Activated CD4-positive, CD25-positive, alpha-beta regulatory T cell treated with anti-CD3 and anti-CD28 coated beads, Interleukin-2, amount 50 U/mL, for 24 hours (primary cell): ENCODE measurements around the gene TMEM255B.
"Not testable (repeated sequence)": the region's sequence is repeated elsewhere in the genome, so short reads cannot be mapped to it uniquely, and the experiment has no call there.

Experiments used
- ATAC-seq, 2 donors: fragments of 150-1000 bp; cut with Tn5 transposase; one replicate each; pipeline ENCODE4 v1.10.0; 2021; ENCODE audit warnings: mild to moderate bottlenecking in 1 of 2, moderate library complexity in 1 of 2

The TMEM255B gene

DNA sequence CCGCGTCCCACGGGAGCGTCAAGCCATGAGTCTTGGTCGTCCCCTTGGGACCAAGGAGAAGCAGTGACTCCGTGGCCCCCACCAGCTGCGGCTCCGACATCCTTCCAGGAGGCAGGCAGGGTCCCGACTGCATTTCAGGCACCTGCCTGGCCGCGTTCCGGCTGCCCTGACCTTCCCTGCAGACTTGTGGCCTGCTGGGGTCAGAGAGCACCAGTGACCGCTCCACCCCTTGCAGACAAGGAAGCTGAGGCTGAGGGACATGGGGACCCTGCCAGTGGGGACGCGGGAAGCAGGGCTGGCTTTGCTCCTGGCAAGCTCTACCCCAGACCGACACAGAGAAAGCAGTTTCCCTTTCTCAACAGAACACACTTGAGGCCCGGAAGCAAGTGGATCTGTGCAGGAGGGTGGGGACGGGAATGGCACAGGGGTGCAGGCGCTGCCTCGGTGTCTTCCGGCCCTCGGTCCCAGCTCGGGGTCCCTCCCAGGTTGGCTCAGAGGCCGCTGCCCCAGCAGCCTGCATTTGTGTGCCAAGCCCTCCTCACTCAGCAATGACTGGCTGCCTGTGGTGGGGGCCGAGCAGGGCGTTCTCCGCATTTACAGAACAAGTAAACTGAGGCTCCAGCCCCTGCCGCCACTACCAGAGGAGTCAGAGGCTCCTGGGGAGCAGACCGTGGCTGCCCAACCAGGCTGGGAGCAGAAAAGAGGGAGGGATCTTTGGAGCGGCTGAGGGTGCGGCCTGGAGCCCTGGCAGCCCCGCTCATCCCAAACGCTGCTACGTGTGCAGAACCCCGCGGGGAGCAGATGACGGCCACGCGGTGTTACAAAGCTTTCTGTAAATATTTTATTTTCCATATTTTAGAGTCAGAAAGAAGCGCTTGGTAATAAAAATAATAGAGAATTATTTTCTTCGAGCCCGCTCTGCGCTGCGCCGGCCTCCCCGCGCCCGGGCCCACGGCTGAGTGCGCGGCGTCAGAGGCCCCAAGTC lies 61.0 kb downstream of the TMEM255B start:
- ATAC-seq: no peak

DNA sequence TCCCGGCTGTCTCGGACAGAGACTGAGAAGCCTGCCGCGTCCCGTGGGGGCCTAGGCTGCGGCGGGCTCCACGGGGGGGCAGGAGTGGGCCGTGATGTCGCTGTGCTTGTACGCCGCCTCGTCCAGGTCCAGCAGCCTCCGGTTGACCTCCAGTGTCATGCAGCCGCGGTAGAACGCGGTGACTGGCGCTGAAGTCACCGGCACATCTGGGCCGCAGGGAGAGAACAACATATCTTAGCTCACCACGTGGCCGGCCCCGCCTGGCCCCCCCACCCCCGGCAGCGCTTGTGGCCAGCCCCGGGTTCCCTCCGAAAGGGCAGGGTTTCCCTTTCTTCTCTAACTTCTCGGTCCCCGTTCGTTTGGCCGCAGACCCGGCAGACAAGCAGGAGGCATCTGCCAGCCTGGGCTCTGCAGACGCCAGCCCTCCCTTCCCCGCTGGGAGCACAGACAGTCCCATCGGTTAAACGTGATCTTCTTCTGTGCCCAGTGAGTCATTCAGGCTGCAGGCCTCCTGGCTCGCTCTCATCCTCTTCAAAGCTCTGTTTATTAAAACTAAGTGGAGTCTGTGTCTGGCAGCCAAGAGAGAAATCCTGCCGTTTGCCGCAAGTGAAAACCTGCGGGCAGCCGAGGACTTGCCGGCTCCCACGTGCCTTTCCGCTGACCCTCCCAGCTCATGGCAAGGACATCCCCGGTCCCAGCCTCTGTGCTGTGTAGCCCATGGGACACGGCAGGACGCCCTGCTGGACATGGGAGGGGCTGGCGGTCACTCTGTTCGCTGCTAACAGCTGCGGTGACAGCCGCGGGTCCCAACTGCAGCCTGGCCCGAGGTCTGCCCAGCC lies 62.0 kb downstream of the TMEM255B start:
- no peak for ATAC-seq

DNA sequence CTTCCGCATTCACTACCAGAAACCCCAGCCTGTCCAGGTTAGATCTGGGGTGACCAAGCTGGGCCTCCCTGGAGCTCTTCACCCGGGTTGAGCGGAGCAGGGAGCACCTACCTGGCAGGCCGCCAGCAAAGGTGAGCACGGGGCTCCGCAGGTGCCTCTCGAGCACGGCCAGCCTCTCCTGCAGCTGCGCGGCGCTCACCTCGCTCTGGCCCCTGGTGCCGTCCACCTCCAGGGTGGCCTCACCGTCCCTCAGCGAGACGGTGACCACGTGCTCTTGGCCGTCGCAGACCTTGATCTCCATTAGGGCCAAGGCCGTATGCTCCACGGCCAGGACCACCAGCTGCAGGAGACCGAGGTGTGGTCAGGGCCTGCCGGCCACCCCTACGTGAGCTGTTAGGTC lies 62.8 kb downstream of the TMEM255B start:
- ATAC-seq: no peak

DNA sequence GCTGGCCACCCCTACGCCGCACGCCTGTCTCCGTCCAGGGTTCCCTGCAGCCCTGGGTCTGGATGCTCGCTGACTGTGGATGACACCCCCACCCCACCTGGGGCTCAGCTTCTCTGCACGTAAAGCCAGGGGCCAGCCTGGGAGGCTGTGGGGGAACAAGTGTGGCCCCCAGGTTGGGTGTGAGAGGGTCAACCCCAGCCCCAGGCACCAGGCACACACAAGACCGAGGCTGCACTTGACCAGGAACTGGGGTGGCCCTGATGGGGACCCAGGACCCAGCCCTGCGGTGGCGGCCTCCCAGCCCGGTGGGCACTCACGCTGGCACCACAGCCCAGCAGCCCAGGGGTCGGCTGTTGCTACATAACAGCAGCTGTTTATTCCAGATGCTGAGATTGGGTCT lies 63.2 kb downstream of the TMEM255B start:
- ATAC-seq: no peak

DNA sequence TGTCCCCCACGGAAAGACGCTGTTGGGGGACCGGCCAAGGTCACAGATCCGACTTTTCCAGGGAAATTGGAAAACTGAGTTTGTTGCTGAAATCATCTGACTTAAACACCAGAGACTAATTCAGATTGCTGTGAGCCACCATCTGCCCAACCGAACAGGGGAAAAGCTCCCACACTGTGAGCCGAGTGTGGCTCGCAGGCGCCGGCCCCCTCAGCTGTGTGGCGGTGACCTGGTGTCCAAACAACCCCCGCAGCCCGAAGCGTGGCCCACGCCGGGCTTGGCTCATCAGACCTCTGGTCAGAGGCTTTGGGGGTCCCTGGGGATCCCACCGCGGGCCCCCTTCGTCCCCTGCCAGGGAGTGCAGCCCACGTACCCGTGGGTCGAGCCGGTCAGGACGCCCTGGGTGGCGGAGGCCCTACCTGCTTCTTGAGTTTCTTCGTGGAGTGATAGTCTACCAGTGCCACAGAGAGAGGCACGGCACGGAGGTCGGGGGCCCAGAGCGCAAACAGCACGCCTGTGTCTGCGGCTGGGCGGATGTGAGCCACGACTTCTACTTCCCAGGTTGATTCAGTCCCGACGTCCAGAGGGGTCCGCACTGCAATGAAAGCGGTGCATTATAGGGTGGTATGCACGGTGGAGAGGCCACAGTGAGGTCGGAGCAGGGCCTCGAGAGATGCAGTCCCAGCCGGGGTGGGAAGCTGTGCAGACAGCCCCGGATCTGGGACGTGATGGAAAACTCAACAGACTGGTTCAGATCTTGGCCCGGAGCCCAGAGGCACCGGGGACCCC lies 64.1 kb downstream of the TMEM255B start:
- no peak for ATAC-seq

DNA sequence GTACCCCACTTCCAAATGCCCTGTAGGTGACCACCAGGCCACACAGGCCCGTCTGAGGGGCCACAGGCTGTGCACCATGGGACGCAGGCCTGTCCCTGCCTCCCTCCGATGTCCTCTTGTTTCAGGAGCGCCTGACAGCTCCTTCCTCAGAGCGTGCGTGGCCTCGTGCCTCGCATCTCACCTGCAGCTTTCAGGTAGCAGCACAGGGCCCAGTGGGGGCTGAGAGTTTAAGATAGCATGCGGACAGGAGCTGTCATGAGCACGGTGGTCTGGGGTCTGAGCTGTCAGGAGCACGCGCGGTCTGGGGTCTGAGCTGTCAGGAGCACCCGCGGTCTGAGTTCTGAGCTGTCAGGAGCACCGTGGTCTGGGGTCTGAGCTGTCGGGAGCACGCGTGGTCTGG lies 64.7 kb downstream of the TMEM255B start:
- ATAC-seq: no peak

DNA sequence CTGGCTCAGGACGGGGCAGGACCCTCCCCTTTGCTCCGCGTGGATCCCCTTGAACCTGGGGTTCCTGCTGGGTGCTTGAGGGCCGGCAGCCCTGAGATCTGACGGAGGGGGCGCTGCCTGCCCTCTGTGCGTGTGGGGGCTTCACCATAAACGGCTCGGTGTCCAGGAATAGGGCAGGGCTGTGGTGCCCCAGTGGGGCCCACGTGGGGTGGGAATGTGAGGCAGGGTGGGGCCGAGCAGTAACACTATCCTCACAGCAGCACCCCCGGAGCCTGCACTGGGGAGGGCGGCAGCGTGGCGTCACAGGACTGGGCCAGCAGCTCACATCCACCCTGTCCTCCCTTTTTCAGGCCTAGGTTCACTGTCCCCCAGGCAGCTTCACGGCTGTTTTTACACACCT lies 66.8 kb downstream of the TMEM255B start:
- ATAC-seq: no peak

DNA sequence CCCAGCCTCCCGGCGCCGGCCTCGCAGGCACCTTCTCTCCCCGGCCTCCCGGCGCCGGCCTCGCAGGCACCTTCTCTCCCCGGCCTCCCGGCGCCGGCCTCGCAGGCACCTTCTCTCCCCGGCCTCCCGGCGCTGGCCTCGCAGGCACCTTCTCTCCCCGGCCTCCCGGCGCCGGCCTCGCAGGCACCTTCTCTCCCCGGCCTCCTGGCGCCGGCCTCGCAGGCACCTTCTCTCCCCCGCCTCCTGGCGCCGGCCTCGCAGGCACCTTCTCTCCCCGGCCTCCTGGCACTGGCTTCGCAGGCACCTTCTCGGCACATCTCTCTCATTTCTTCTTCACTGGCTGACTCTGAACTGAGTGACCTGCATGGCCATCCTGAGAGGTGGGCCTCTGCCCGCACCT lies 67.4 kb downstream of the TMEM255B start:
- ATAC-seq: not testable (repeated sequence)

DNA sequence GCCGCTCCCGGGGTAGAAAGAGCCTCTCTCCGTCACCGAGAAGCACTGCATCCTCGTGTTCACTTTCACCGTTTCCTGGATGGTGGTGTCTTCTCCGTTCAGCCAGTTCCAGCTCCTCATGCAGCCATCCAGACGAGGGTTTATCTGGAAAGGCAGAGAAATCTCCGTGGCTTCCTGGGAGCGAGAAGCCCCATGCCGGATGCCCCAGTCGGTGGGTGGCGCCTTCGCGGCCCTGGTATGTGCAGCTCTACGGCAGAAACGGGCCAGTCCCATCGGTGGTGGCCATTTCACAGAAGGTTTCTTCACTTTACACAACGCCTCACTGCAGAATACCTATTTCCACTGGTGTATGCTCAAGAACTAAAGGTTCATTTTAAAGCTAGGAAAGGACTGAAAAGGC lies 68.0 kb downstream of the TMEM255B start:
- ATAC-seq: no peak

DNA sequence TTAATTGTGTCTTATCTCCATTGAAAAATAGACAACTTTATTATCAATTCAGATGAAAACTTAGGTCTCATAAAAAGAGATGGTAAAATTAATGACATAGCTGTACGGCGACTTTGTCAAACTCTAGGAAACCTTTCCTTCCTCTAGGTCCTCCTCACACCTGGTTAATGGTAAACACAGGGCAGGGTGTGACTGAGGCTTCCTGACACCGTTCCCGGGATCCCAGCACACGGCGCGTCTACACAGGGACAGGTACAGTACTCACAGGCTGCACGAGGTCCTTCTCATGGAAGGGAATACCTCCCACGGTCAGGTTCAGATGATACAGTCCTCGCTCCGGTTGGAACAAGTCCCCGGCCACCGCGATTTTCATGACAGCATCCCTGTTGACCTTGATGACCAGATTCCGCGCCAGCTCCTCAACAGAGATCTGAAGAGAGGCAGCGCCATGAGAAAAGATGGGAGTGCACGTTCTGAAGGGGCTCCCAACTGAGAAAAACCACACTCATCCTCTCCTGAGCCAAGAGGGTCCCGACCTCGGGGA lies 69.3 kb downstream of the TMEM255B start:
- no peak for ATAC-seq

DNA sequence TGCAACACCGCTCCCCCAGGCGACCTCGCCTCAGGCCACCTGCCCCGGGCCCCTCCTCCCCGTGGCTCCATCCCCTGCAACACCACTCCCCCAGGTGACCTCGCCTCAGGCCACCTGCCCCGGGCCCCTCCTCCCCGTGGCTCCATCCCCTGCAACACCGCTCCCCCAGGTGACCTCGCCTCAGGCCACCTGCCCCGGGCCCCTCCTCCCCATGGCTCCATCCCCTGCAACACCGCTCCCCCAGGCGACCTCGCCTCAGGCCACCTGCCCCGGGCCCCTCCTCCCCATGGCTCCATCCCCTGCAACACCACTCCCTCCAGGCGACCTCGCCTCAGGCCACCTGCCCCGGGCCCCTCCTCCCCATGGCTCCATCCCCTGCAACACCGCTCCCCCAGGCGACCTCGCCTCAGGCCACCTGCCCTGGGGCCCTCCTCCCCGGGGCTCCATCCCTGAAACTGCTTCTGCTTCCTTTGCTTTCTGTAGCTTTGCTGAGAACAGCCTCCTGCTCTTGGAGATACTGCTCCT lies 71.5 kb downstream of the TMEM255B start:
- ATAC-seq: not testable (repeated sequence)

DNA sequence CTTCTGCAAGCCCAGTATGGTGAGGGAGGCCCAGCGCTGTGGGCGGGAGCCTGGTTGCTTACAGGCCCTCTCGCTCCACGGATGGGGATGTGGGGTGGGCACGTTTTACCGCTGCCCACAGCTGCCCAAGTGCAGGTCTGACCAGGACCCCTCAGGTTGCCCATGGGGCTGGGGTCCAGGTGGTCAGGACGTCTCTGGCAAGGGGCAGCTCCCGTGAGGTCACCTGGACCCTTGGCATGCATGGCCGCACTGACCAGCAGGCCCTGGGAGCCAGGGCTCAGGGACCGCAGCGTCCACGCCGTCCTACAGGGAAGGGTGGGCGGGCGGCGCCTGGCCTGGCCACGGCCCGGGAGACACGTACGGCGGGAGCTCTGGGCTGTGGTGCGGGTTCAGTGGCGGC lies 72.0 kb downstream of the TMEM255B start:
- no peak for ATAC-seq

DNA sequence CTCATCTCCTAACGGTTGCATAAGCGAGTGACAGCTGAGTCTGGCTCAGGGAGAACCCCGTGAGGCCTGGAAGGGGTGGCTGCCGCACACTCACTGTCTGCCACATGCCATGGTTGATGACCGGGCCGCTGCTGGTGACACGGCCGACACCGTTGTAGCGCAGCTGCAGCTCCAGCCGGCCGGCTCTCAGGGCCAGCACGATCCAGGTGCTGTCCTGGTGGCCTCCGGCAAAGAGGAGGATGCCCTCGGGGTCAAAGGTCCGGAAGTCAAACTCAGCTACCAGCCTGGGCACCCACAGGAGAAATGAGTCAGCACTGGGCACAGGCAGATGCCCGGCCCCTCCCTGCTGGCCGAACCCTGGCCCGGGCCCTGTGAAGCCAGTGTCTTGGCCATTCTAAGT lies 73.2 kb downstream of the TMEM255B start:
- ATAC-seq: no peak

DNA sequence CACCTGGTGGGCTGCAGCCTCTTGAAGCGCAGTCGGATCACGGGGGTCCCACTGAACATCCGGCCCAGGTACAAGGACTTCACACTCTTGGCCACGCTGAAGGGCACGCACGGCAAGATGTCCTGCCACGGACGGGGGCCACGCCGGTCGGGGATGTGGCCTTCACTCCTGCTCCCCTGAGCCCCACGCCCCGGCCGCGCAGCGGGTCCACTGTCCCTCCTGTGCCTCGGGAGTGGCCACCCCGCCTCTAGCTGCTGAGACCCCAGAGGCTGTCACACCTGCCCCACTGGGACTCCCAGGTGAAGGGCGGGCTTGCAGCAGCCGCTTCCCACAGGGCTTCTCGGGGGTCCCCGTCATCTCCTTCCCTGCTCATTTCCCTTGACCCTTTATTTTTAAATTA lies 73.6 kb downstream of the TMEM255B start:
- ATAC-seq: no peak

DNA sequence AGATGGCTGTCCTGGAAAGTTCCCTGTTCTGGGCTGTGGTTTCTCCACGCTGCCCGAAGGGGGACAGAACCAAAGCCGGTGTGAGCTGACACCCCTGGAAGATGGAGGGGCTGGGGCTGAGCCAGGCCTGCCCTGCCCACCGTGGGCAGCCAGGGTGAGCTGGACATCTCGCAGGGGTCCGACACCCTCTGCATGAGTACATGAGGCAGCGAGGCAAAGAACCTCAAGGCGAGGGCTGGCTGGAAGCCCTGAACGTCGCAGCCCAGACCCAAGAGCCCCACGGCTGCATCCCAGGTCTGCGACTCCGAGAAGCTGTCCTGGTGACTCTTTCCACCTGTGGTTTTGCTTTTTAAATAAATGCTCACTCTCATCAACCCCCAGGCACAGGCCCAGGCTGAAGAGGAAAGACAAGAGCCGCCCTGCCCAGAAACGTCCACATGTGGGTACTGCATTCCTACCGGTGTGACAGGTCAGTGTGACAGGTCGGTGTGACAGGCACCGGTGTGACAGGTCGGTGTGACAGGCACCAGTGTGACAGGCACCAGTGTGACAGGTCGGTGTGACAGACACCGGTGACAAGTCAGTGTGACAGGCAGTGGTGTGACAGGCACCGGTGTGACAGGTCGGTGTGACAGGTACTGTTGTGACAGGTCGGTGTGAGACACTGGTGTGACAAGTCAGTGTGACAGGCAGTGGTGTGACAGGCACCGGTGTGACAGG lies 74.2 kb downstream of the TMEM255B start:
- no peak for ATAC-seq

DNA sequence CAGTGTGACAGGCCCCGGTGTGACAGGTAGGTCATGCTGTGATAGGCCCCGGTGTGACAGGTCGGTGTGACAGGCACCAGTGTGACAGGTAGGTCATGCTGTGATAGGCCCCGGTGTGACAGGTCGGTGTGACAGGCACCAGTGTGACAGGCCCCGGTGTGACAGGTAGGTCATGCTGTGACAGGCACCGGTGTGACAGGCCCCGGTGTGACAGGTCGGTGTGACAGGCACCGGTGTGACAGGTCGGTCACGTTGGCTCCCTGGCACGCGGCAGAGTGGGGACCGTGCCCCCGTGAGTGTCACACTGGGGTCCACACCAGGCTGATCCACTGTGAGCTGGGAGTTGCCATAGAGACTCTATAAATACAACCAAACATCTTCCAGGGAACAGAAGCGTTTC lies 75.0 kb downstream of the TMEM255B start:
- ATAC-seq: not testable (repeated sequence)

DNA sequence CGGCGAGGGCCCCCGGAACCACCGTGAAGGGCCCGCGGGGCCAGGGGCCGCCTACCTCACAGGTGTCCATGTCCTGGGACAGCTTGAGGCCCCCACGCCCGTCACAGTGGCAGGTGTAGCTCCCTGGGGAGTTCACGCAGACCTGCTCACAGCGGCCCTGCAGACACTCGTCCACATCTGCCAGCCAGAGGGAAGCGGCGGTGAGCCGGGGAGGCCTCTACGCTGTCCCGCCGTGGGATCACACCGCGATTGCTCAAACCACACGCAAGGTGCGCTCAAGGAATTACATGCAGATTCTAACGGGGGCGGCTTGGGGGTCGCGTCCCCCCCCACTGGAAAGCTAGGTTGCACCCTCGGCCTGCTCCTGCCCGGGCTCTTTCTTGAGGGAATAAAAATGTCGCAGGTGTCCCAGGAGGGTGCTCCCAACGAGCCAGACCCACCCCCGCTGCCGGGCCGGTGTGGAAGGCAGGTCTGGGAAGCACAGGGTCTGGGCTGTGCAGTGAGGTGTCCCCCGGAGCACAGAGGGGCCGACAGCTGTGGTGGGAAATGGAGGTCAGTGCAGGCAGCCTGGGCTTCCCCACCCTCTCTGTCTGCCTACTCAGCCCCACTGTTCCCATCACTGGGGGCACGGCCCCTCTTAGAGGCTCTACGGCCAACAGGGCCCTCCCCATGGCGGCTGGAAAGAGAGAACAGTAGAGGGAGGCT lies 75.6 kb downstream of the TMEM255B start:
- no peak for ATAC-seq

DNA sequence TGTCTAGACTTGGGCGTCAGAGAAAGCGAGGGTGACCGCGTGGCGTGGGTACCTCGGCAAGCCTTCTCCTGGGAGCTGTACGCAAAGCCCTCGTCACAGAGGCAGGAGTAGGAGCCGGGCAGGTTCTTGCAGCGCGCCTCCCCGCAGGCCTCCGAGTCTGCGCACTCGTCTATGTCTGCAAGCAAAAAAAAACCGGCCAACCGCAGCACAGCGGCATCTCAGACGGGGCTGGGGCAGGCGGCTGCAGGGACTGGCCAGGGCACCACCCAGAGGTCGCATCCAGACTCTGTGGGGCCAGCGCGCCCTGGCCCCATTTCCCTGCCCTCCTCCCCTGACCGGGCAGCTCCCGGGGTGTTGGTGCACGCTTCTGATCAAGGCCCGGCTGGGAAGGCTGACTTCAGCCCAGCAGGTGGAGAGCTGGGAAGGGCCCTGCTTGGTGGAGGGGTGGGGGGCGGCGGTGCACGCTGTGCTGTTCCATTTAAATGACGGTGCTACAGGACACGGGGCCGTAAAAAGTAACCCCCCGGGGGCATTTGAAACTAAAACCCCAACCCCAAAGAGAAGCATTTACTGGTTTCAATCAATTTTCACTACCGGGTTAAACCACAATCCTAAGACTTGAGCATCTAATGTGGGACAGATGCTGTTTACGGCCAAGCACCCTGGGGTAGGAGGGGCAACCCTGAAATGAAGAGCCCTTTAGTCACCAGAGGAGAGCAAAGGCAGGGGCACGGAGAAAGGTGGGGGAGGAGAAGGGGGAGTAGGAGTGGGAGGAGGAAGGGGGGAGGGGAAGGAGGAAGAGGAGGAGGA lies 76.6 kb downstream of the TMEM255B start:
- no peak for ATAC-seq

DNA sequence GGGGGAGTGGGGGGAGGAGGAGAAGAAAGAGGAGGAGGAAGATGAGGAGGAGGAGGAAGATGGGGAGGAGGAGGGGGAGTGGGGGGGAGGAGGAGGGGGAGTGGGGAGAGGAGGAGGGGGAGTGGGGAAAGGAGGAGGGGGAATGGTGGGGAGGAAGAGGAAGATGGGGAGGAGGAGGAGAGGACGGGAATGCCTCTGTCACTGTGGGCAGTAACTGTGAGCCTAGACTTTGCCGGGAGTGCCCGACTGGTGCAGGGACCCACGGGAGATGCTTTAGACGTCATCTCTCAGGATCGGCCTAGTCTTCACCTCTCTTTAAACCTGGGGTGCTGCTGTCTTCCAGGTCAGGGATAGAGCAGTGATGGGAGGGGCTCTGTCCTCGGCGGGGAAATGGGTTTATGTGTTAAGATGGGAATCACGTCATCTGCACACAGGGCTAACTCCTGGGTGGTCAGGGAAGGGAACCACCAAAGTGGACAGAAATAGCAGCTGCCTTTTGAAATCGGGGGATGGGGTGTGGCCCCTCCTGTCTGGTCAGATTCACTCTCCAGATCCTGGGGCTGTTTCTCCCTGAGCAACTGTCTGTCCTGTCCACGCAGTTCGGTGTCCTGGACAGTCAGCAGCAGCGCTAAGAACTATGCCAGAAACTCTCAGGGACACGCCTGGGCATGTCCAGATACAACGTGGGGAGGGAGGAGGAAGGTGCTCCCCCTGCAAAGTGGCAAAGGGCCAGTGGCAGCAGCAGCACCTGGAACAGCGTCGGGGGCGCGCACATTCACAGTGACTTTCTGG lies 77.9 kb downstream of the TMEM255B start:
- no peak for ATAC-seq
